HG02938 (cell line): ENCODE results near the gene HMCN2.
"Not testable (repeated sequence)": the region's sequence is repeated elsewhere in the genome, so short reads cannot be mapped to it uniquely, and the experiment has no call there.

Experiments used
- ATAC-seq: cut with Tn5 transposase; IDR thresholded peaks from one replicate; pipeline ENCODE4 v1.9.1; 2021; ENCODE audit warnings: mild to moderate bottlenecking, moderate library complexity; ENCODE audit not compliant: unreplicated experiment

HMCN2 gene

GRCh38 chr9:130426883-130427282, 161.3 kb downstream of the HMCN2 start:
- no peak for ATAC-seq

GRCh38 chr9:130427326-130427725, 161.8 kb downstream of the HMCN2 start:
- ATAC-seq: no peak

GRCh38 chr9:130428086-130428665, 162.6 kb downstream of the HMCN2 start:
- no peak for ATAC-seq

- no peak for ATAC-seq
These were observed 163.8 kb downstream of the HMCN2 start for GRCh38 chr9:130429381-130429780.

GRCh38 chr9:130429831-130430230, 164.3 kb downstream of the HMCN2 start:
- ATAC-seq: no peak

GRCh38 chr9:130430232-130430631, 164.7 kb downstream of the HMCN2 start:
- no peak for ATAC-seq

- ATAC-seq: no peak
These were observed 165.4 kb downstream of the HMCN2 start for GRCh38 chr9:130430734-130431535.

GRCh38 chr9:130431536-130432303, 166.2 kb downstream of the HMCN2 start:
- ATAC-seq: no peak

GRCh38 chr9:130432362-130432761, 166.8 kb downstream of the HMCN2 start:
- no peak for ATAC-seq

GRCh38 chr9:130432796-130433167, 167.2 kb downstream of the HMCN2 start:
- ATAC-seq: no peak

- ATAC-seq: no peak
These were observed 167.8 kb downstream of the HMCN2 start for GRCh38 chr9:130433168-130433946.

- no peak for ATAC-seq
These were observed 168.3 kb downstream of the HMCN2 start for GRCh38 chr9:130433947-130434262.

- not testable (repeated sequence) for ATAC-seq
These were observed 169.1 kb downstream of the HMCN2 start for GRCh38 chr9:130434656-130435055.

GRCh38 chr9:130437011-130437789, 171.6 kb downstream of the HMCN2 start:
- no peak for ATAC-seq

- no peak for ATAC-seq
These were observed 172.9 kb downstream of the HMCN2 start for GRCh38 chr9:130438382-130438981.

- ATAC-seq: no peak
These were observed 175.5 kb downstream of the HMCN2 start for GRCh38 chr9:130441031-130441430.

GRCh38 chr9:130442746-130443455, 177.3 kb downstream of the HMCN2 start:
- ATAC-seq: no peak

- no peak for ATAC-seq
These were observed 177.9 kb downstream of the HMCN2 start for GRCh38 chr9:130443456-130443801.

GRCh38 chr9:130443840-130444492, 178.4 kb downstream of the HMCN2 start:
- ATAC-seq: no peak
